Measurements from ENCODE around the gene MARCHF6. TPM values are rescaled to one million over a fixed set of nuclear protein-coding genes. Genes with fewer than 3 reads are reported as not detected.
"Not testable (repeated sequence)": the region's sequence is repeated elsewhere in the genome, so short reads cannot be mapped to it uniquely, and the experiment has no call there.

MARCHF6 gene
- total RNA-seq, 4 donors from 2014 or later, result 27.6 to 67.1 (median 37.0) TPM

- WGBS, 2 donors, result 53 to 74% methylated on average over 8 of the region's 8 CpGs
- no peak for TF ChIP-seq POLR2A (IDR thresholded peaks at IDR 0.05)
- TF ChIP-seq CTCF (IDR thresholded peaks at IDR 0.05), result no peak
- no peak for DNase-seq
- H3K36me3 ChIP-seq, result no peaks in the 10 kb centered on the region
- peak overlapping the region in 3 of 4 donors; percentile 69 to 81 (median 75) for H3K27ac ChIP-seq
- H3K4me3 ChIP-seq, result peak overlapping the region; percentile 43 to 72 (median 57)
- intact Hi-C loops (cut with DNase I), result no loop called here
- H3K4me1 ChIP-seq, result peaks cover 11 to 50% (median 13%) of the 10 kb centered on the region in 3 donors
- no peaks in the 10 kb centered on the region for H3K9me3 ChIP-seq
- peaks cover 0 to 7% (median 0%) of the 10 kb centered on the region in 4 donors for H3K27me3 ChIP-seq
Observed at GRCh38 chr5:10306806-10307205, 46.7 kb upstream of the MARCHF6 start.

GRCh38 chr5:10307206-10308148 lies 46.0 kb upstream of the MARCHF6 start, which contains the start of gene CMBL:
Gene CMBL, minus strand, starts transcription at chr5:10307902. Its CDS starts 17,140 bp downstream, at chr5:10290762.
- H3K36me3 ChIP-seq, result no peaks in the 10 kb centered on the region
- peak within 1 kb of the TSS; percentile 69 to 81 (median 78) for H3K27ac ChIP-seq
- H3K4me1 ChIP-seq, result peaks cover 11 to 43% (median 13%) of the 10 kb centered on the region in 3 donors
- TF ChIP-seq CTCF (IDR thresholded peaks at IDR 0.05) (no peak), POLR2A (IDR thresholded peaks at IDR 0.05) (no peak)
- peaks cover 0 to 7% (median 0%) of the 10 kb centered on the region in 4 donors for H3K27me3 ChIP-seq
- intact Hi-C loops (cut with DNase I), result no loop called here
- H3K4me3 ChIP-seq, result peak within 1 kb of the TSS; percentile 43 to 72 (median 57)
- H3K9me3 ChIP-seq, result no peaks in the 10 kb centered on the region
- WGBS, 2 donors, result 3% methylated on average over 25 to 36 of the region's 56 CpGs
- no peak for DNase-seq

GRCh38 chr5:10308844-10309243 lies 44.7 kb upstream of the MARCHF6 start:
- Histone ChIP-seq H3K36me3 (no peaks in the 10 kb centered on the region), H3K9me3 (no peaks in the 10 kb centered on the region), H3K27ac (no peak overlapping the region), H3K4me3 (no peak overlapping the region), H3K27me3 (peaks cover 0 to 7% (median 0%) of the 10 kb centered on the region in 4 donors), H3K4me1 (peaks cover 11 to 39% (median 13%) of the 10 kb centered on the region in 3 donors)
- TF ChIP-seq POLR2A (IDR thresholded peaks at IDR 0.05), result no peak
- TF ChIP-seq CTCF (IDR thresholded peaks at IDR 0.05), result no peak
- intact Hi-C loops (cut with DNase I), result no loop called here
- DNase-seq, result no peak
- WGBS, 2 donors, result 81 to 87% methylated on average over 5 to 6 of the region's 6 CpGs

- TF ChIP-seq POLR2A (IDR thresholded peaks at IDR 0.05) (no peak), CTCF (IDR thresholded peaks at IDR 0.05) (no peak)
- intact Hi-C loops (cut with DNase I), result no loop called here
- 35 to 54% methylated on average over 8 of the region's 8 CpGs for WGBS, 2 donors
- Histone ChIP-seq H3K27ac (peak overlapping the region in 1 of 4 donors; percentile 29), H3K9me3 (no peaks in the 10 kb centered on the region), H3K27me3 (peaks cover 0 to 7% (median 0%) of the 10 kb centered on the region in 4 donors), H3K36me3 (no peaks in the 10 kb centered on the region), H3K4me1 (peaks cover 11 to 39% (median 13%) of the 10 kb centered on the region in 3 donors), H3K4me3 (no peak overlapping the region)
- no peak for DNase-seq
Observed at GRCh38 chr5:10310066-10310779, 43.3 kb upstream of the MARCHF6 start.

- H3K9me3 ChIP-seq; H3K27ac ChIP-seq; H3K36me3 ChIP-seq; DNase-seq; intact Hi-C loops (cut with DNase I); H3K4me3 ChIP-seq; H3K27me3 ChIP-seq: not testable (repeated sequence)
- peaks cover 11 to 35% (median 12%) of the 10 kb centered on the region in 3 donors for H3K4me1 ChIP-seq
- 70 to 71% methylated on average over 7 to 8 of the region's 8 CpGs for WGBS, 2 donors
Observed at GRCh38 chr5:10310835-10311570, 42.5 kb upstream of the MARCHF6 start.

All from esophagus squamous epithelium (tissue), 5 donors.